ENCODE results near the gene ZMYND10. TPM values are rescaled to one million over a fixed set of nuclear protein-coding genes. Genes with fewer than 3 reads are reported as not detected.
A peak's percentile ranks its signal among the peaks of the same experiment; 100 is the strongest.

ZMYND10 gene
- total and polyA plus RNA-seq, 9 of the 15 experiments (the other 6 are each of a cell fraction or from before 2014, with no cell fraction given): 0.20 to 2.8 (median 0.70) TPM

DNA sequence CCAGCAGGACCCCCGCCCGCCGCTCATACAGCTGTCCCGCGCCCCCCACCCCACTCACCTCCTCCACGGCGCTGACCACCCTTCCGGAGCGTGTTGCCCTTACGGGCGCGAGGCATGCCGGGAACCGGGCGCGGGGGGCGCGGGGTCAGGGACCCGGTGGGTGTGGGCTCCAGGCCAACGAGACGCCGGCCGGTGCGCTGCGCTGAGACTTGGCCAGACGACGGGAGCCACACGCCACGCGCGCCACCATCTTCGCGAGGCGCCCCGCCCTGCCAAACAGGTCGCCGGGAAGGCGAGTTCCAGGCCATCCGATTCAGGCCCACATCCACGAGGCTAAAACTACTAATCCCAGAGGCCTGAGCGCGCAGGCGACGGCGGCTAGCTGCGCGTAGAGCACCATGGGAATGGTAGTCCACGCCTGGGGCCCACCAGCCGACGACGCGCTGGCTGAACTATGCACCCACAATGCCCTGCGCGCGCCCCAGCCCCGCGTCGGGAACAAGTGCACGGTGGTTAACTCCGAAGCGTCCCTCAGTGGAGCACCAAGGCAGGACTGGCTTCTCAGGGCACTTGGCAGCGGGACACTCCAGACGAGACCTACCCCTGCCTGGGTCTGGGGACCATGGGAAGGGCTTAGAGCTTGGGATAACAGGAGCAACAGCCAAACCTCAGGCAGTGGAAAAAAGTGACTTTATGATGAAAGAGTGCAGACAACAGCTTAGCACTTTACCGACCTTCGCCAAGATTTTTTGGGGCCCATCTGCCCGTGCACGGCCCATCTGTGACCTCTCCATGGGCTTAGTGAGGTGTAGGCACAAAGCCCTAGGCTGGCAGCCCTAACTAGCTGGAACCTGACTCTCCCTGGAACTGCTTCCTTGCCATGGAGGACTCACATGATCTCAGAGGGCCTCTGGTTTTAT is 53.1 kb downstream of the ZMYND10 start, which contains the start of gene IFRD2 (continued):
- TF ChIP-seq RBBP5 (IDR thresholded peaks at IDR 0.05; ENCODE audit: borderline replicate concordance, insufficient read depth, low read length, poor library complexity, severe bottlenecking) (peak; percentile 73), MTA3 (IDR thresholded peaks at IDR 0.05; ENCODE audit: borderline replicate concordance) (no peak; the same call in 1 of the 2 replicates), SUPT5H (IDR thresholded peaks at IDR 0.05) (no peak), SMAD2 (IDR thresholded peaks at IDR 0.05; ENCODE audit: low read depth, low read length) (no peak), NR2F6 (CRISPR knock-in tag; IDR thresholded peaks at IDR 0.05) (no peak), PTBP1 (IDR thresholded peaks at IDR 0.05; ENCODE audit: low read depth, low read length) (no peak), NBN (IDR thresholded peaks at IDR 0.05; ENCODE audit: low read depth) (no peak), ZC3H11A (IDR thresholded peaks at IDR 0.05; ENCODE audit: low read depth, low read length) (0 out of 2 replicates have a peak, but pooled peaks have one; percentile 39), ZBTB9 (CRISPR knock-in tag; IDR thresholded peaks at IDR 0.05) (peak; percentile 95), XRCC5 (IDR thresholded peaks at IDR 0.05; ENCODE audit: low read depth, low read length) (no peak; the same call in 1 of the 2 replicates), TRIM24 (IDR thresholded peaks at IDR 0.05) (no peak), PCBP2 (IDR thresholded peaks at IDR 0.05; ENCODE audit: low read depth, low read length, poor library complexity, severe bottlenecking) (no peak), POLR2H (tag; IDR thresholded peaks at IDR 0.05; ENCODE audit: low read depth) (no peak; the same call in 1 of the 2 replicates), BRF1 (IDR thresholded peaks at IDR 0.05; ENCODE audit: borderline replicate concordance, extremely low read depth, insufficient read length) (no peak), ZNF347 (CRISPR knock-in tag; IDR thresholded peaks at IDR 0.05; ENCODE audit: low read depth) (no peak), CREB3L1 (IDR thresholded peaks at IDR 0.05; ENCODE audit: borderline replicate concordance, low read depth) (peak; percentile 96), BACH1 (tag; IDR thresholded peaks at IDR 0.05) (peak; percentile 85; the same call in 1 of the 2 replicates), SNRNP70 (optimal IDR thresholded peaks at IDR 0.05; ENCODE audit: low read depth, low read length) (no peak), MLLT1 (IDR thresholded peaks at IDR 0.05) (no peak), RHOXF2B (CRISPR knock-in tag; conservative IDR thresholded peaks at IDR 0.05) (no peak), TFE3 (CRISPR knock-in tag; IDR thresholded peaks at IDR 0.05) (0 out of 2 replicates have a peak, but pooled peaks have one; percentile 8), FUS (optimal IDR thresholded peaks at IDR 0.05; ENCODE audit: low read depth, low read length) (no peak), PHTF2 (CRISPR knock-in tag; IDR thresholded peaks at IDR 0.05) (no peak)

Data from K562 (cell line).